ENCODE results near the gene TIMM8B. TPM values are rescaled to one million over a fixed set of nuclear protein-coding genes. Genes with fewer than 3 reads are reported as not detected.

TIMM8B gene
- total and polyA plus RNA-seq, 10 of the 15 experiments (the other 5 are each of a cell fraction or from before 2014, with no cell fraction given): 64.9 to 271 (median 139) TPM

GRCh38 chr11:112113539-112114457, 27.2 kb upstream of the TIMM8B start (continued):
- TF ChIP-seq E4F1 (IDR thresholded peaks at IDR 0.05; ENCODE audit: borderline replicate concordance, partially characterized antibody) (no peak), ZBTB11 (CRISPR knock-in tag; IDR thresholded peaks at IDR 0.05) (no peak), RUNX3 (IDR thresholded peaks at IDR 0.05; ENCODE audit: low read length) (peak; percentile 19; the same call in 1 of the 2 replicates), USF1 (IDR thresholded peaks at IDR 0.05; ENCODE audit: borderline replicate concordance, extremely low read length, insufficient read depth, low read depth, low read length) (no peak), IRF3 (IDR thresholded peaks at IDR 0.05) (no peak), CREB1 (IDR thresholded peaks at IDR 0.05; ENCODE audit: low read depth) (no peak), SREBF2 (IDR thresholded peaks at IDR 0.05; ENCODE audit: low read length) (no peak), PAX5 (IDR thresholded peaks at IDR 0.05; ENCODE audit: borderline replicate concordance, low read depth, low read length) (no peak), FOS (IDR thresholded peaks at IDR 0.05; ENCODE audit: borderline replicate concordance, extremely low read depth, insufficient read length) (no peak), MEF2B (IDR thresholded peaks at IDR 0.05; ENCODE audit: partially characterized antibody, poor library complexity, severe bottlenecking) (no peak), SMAD1 (IDR thresholded peaks at IDR 0.05; ENCODE audit: low read depth, partially characterized antibody) (no peak), NRF1 (conservative IDR thresholded peaks at IDR 0.05; ENCODE audit: low read depth, low read length) (no peak), ASH2L (IDR thresholded peaks at IDR 0.05; ENCODE audit: borderline replicate concordance, low read depth) (no peak), PML (IDR thresholded peaks at IDR 0.05; ENCODE audit: low read length) (no peak), SMARCA5 (IDR thresholded peaks at IDR 0.05) (no peak), IRF5 (IDR thresholded peaks at IDR 0.05; ENCODE audit: borderline replicate concordance) (no peak)
- TF ChIP-seq, protein P1, sequence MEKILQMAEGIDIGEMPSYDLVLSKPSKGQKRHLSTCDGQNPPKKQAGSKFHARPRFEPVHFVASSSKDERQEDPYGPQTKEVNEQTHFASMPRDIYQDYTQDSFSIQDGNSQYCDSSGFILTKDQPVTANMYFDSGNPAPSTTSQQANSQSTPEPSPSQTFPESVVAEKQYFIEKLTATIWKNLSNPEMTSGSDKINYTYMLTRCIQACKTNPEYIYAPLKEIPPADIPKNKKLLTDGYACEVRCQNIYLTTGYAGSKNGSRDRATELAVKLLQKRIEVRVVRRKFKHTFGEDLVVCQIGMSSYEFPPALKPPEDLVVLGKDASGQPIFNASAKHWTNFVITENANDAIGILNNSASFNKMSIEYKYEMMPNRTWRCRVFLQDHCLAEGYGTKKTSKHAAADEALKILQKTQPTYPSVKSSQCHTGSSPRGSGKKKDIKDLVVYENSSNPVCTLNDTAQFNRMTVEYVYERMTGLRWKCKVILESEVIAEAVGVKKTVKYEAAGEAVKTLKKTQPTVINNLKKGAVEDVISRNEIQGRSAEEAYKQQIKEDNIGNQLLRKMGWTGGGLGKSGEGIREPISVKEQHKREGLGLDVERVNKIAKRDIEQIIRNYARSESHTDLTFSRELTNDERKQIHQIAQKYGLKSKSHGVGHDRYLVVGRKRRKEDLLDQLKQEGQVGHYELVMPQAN (conservative IDR thresholded peaks at IDR 0.05): no peak
